WTC11 (cell line): ENCODE measurements around the gene GRK2. TPM values are rescaled to one million over a fixed set of nuclear protein-coding genes. Genes with fewer than 3 reads are reported as not detected.

Experiments
- ATAC-seq: fragments of 200-7000 bp; cut with Tn5 transposase; 2 replicates; pipeline ENCODE4 v1.10.0; 2021; ENCODE audit warnings: mild to moderate bottlenecking, moderate library complexity
- CTCF ChIA-PET: fragments of 300-600 bp; sonication (Branson Sonifier 250); formaldehyde crosslinking; loops from one replicate; lab custom pipeline; 2021; ENCODE audit warnings: antibody characterized with exemption; lab: Charles Lee
- POLR2A ChIA-PET: fragments of 350-600 bp; sonication (Branson Sonifier 250); formaldehyde crosslinking; loops from one replicate; lab custom pipeline; 2021; ENCODE audit warnings: antibody characterized with exemption; lab: Charles Lee
- DNase-seq: peaks from one replicate; pipeline ENCODE4 v3.0.0; 2021; ENCODE audit warnings: low spot score
- H3K27ac Mint-ChIP-seq: 2 replicates; pipeline ENCODE4 v1.8.0; 2021; ENCODE audit warnings: mixed read lengths
- H3K27me3 Mint-ChIP-seq: 2 replicates; pipeline ENCODE4 v1.8.0; 2021; ENCODE audit warnings: low read depth, mild to moderate bottlenecking, moderate library complexity, mixed read lengths
- H3K36me3 Mint-ChIP-seq: 2 replicates; pipeline ENCODE4 v1.8.0; 2021; ENCODE audit warnings: mixed read lengths
- H3K4me1 Mint-ChIP-seq: 2 replicates; pipeline ENCODE4 v1.8.0; 2022; ENCODE audit warnings: mixed read lengths
- H3K4me3 Mint-ChIP-seq: 2 replicates; pipeline ENCODE4 v1.8.0; 2021; ENCODE audit warnings: mild to moderate bottlenecking, moderate library complexity, mixed read lengths
- H3K9me3 Mint-ChIP-seq: 2 replicates; pipeline ENCODE4 v1.8.0; 2021; ENCODE audit warnings: mixed read lengths
- E2F4 ChIP-seq: sonication (generic); formaldehyde crosslinking; IDR thresholded peaks from 2 replicates; pipeline ENCODE4 v1.8.1; 2022; ENCODE audit warnings: low read depth, mild to moderate bottlenecking, moderate library complexity, missing genetic modification reagents, borderline replicate concordance
- EMX1 ChIP-seq: fragments of 250-450 bp; sonication (Bioruptor Pico); IDR thresholded peaks from 2 replicates; pipeline ENCODE4 v1.8.0; 2021; ENCODE audit warnings: mild to moderate bottlenecking
- FOXJ3 ChIP-seq: sonication (generic); formaldehyde crosslinking; IDR thresholded peaks from 2 replicates; pipeline ENCODE4 v1.9.0; 2021; ENCODE audit warnings: missing genetic modification reagents, mild to moderate bottlenecking, borderline replicate concordance
- GRHL2 ChIP-seq: fragments of 250-450 bp; sonication (Bioruptor Pico); IDR thresholded peaks from 2 replicates; pipeline ENCODE4 v1.8.0; 2022; ENCODE audit warnings: mild to moderate bottlenecking, moderate library complexity; ENCODE audit not compliant: insufficient replicate concordance, severe bottlenecking
- HMGXB4 ChIP-seq: sonication (generic); formaldehyde crosslinking; IDR thresholded peaks from 2 replicates; pipeline ENCODE4 v1.8.1; 2023; ENCODE audit warnings: mild to moderate bottlenecking, moderate library complexity, missing genetic modification reagents
- MAX ChIP-seq: sonication (generic); formaldehyde crosslinking; IDR thresholded peaks from 2 replicates; pipeline ENCODE4 v1.8.0; 2022; ENCODE audit warnings: mild to moderate bottlenecking, missing genetic modification reagents
- MLX ChIP-seq: sonication (generic); formaldehyde crosslinking; IDR thresholded peaks from 2 replicates; pipeline ENCODE4 v1.8.1; 2023; ENCODE audit warnings: mild to moderate bottlenecking, missing genetic modification reagents, moderate library complexity
- NFYB ChIP-seq: sonication (generic); formaldehyde crosslinking; conservative IDR thresholded peaks from 2 replicates; pipeline ENCODE4 v1.8.0; 2022; ENCODE audit warnings: low read depth, missing genetic modification reagents
- NR1H2 ChIP-seq: sonication (generic); formaldehyde crosslinking; IDR thresholded peaks from 2 replicates; pipeline ENCODE4 v1.9.0; 2021; ENCODE audit warnings: mild to moderate bottlenecking, moderate library complexity, missing genetic modification reagents
- NR3C1 ChIP-seq: sonication (generic); formaldehyde crosslinking; conservative IDR thresholded peaks from 2 replicates; pipeline ENCODE4 v1.8.1; 2023; ENCODE audit warnings: low read depth, mild to moderate bottlenecking, missing genetic modification reagents
- STAT6 ChIP-seq: sonication (generic); formaldehyde crosslinking; conservative IDR thresholded peaks from 2 replicates; pipeline ENCODE4 v1.8.1; 2023; ENCODE audit warnings: mild to moderate bottlenecking, low read depth, missing genetic modification reagents, moderate library complexity
- ZBTB21 ChIP-seq: sonication (generic); formaldehyde crosslinking; IDR thresholded peaks from 2 replicates; pipeline ENCODE4 v1.8.1; 2023; ENCODE audit warnings: mild to moderate bottlenecking, missing genetic modification reagents, borderline replicate concordance
- ZNF232 ChIP-seq: sonication (generic); formaldehyde crosslinking; IDR thresholded peaks from 2 replicates; pipeline ENCODE4 v1.8.0; 2022; ENCODE audit warnings: mild to moderate bottlenecking, missing genetic modification reagents
- ZNF423 ChIP-seq: fragments of 250-450 bp; sonication (Bioruptor Pico); IDR thresholded peaks from 2 replicates; pipeline ENCODE4 v2.1.2; 2022; ENCODE audit warnings: mild to moderate bottlenecking, moderate library complexity
- ZNF425 ChIP-seq: fragments of 250-450 bp; sonication (Bioruptor Pico); conservative IDR thresholded peaks from 2 replicates; pipeline ENCODE4 v1.9.0; 2021; ENCODE audit warnings: mild to moderate bottlenecking
- total RNA-seq: library from RNA; stranded (reverse); gene quantifications from 3 replicates; pipeline ENCODE4 v1.2.3, GENCODE V29; 2021

GRK2 gene
- total RNA-seq, 1 experiment from 2014 or later, result 68.1 TPM

GRCh38 chr11:67307545-67308001 lies 41.3 kb downstream of the GRK2 start (continued):
- TF ChIP-seq MLX (CRISPR knock-in tag) (no peak), NFYB (CRISPR knock-in tag) (no peak)

- ATAC-seq (no peak), DNase-seq (no peak)
- H3K36me3 Mint-ChIP-seq, result peaks cover 2% of the 10 kb centered on the region; the same call in 1 of the 2 replicates
- H3K27ac Mint-ChIP-seq, result no peak overlapping the region
- H3K4me3 Mint-ChIP-seq, result no peak overlapping the region
- H3K9me3 Mint-ChIP-seq, result no peaks in the 10 kb centered on the region
- H3K4me1 Mint-ChIP-seq, result peaks cover 5% of the 10 kb centered on the region
- TF ChIP-seq GRHL2 (CRISPR knock-in tag) (no peak), ZBTB21 (CRISPR knock-in tag) (no peak), ZNF423 (CRISPR knock-in tag) (no peak), NR1H2 (CRISPR knock-in tag) (no peak), STAT6 (no peak), EMX1 (CRISPR knock-in tag) (no peak), NR3C1 (CRISPR knock-in tag) (no peak), ZNF425 (no peak), FOXJ3 (CRISPR knock-in tag) (no peak)
- peaks cover 4% of the 10 kb centered on the region; the same call in 1 of the 2 replicates for H3K27me3 Mint-ChIP-seq
- POLR2A ChIA-PET, result no interaction called here
- CTCF ChIA-PET, result interaction anchor here (1.8 to 2.0 kb wide), 2 partner anchors 9 to 47 kb away, joined by 6 to 8 read pairs; no protein-coding TSS in a partner anchor
These were observed 42.0 kb downstream of the GRK2 start for GRCh38 chr11:67308031-67308866.

GRCh38 chr11:67309166-67309565 lies 42.9 kb downstream of the GRK2 start:
- H3K27ac Mint-ChIP-seq, result no peak overlapping the region
- no peak for DNase-seq
- H3K9me3 Mint-ChIP-seq, result no peaks in the 10 kb centered on the region
- no peak for ATAC-seq
- peaks cover 2% of the 10 kb centered on the region; the same call in 1 of the 2 replicates for H3K36me3 Mint-ChIP-seq
- H3K27me3 Mint-ChIP-seq, result peaks cover 6% of the 10 kb centered on the region; the same call in 1 of the 2 replicates
- no peak overlapping the region for H3K4me3 Mint-ChIP-seq
- peaks cover 5% of the 10 kb centered on the region for H3K4me1 Mint-ChIP-seq
- CTCF ChIA-PET, result interaction anchor here (1.8 to 2.0 kb wide), 2 partner anchors 8 to 47 kb away, joined by 6 to 8 read pairs; no protein-coding TSS in a partner anchor
- no peak for TF ChIP-seq ZNF232
- TF ChIP-seq E2F4 (CRISPR knock-in tag), result no peak
- no peak for TF ChIP-seq HMGXB4 (CRISPR knock-in tag)
- TF ChIP-seq NFYB (CRISPR knock-in tag), result no peak
- TF ChIP-seq MAX (CRISPR knock-in tag), result no peak
- TF ChIP-seq, all 79 proteins: peak for 0
- POLR2A ChIA-PET, result no interaction called here
